A549 (cell line): ENCODE data around the gene ITCH. TPM values are rescaled to one million over a fixed set of nuclear protein-coding genes. Genes with fewer than 3 reads are reported as not detected.
"Not testable (repeated sequence)": the region's sequence is repeated elsewhere in the genome, so short reads cannot be mapped to it uniquely, and the experiment has no call there.

Experiments
- ATAC-seq, 2 experiments: fragments of 200-7000 bp in 1 of 2; fragments of >200 bp in 1 of 2; cut with Nextera tagmentation in 1 of 2; cut with Tn5 transposase in 1 of 2; 3 replicates each; pipeline versions ENCODE4 v1.8.0 to v1.9.1; 2018 to 2020; ENCODE audit warnings: mild to moderate bottlenecking in 1 of 2, moderate library complexity in 1 of 2
- CTCF ChIA-PET: fragments of 300-600 bp; sonication (Branson Sonifier 250); formaldehyde crosslinking; extraction: SDS; loops from one replicate; lab custom pipeline; 2021; ENCODE audit warnings: antibody characterized with exemption, inconsistent platforms; lab: Yijun Ruan, JAX
- POLR2A ChIA-PET: fragments of 350-600 bp; formaldehyde crosslinking; extraction: SDS; loops from one replicate; lab custom pipeline; 2021; ENCODE audit warnings: antibody characterized with exemption, inconsistent platforms; lab: Yijun Ruan, JAX
- DNase-seq, 2 experiments: peaks; one replicate each; pipeline versions ENCODE4 v3.0.0 to v3.0.0-alpha.2; 2011 to 2016; ENCODE audit warnings: low read depth in 1 of 2, low spot score in 1 of 2
- FAIRE-seq: peaks from 2 replicates; lab custom pipeline; 2011; peaks lifted over from hg19 to GRCh38; lab: Jason Lieb, UNC
- H3K27ac ChIP-seq, 2 experiments: fragments of >200 bp; sonication (Bioruptor Twin); formaldehyde crosslinking; 3 replicates each; pipeline ENCODE4 v1.5.1; 2016 to 2017
- H3K4me1 ChIP-seq: fragments of >200 bp; sonication (Bioruptor Twin); formaldehyde crosslinking; 3 replicates; pipeline ENCODE4 v1.6.1; 2016
- H3K4me2 ChIP-seq: fragments of >200 bp; sonication (Bioruptor Twin); formaldehyde crosslinking; 3 replicates; pipeline ENCODE4 v1.6.1; 2016
- H3K4me3 ChIP-seq: fragments of >200 bp; sonication (Bioruptor Twin); formaldehyde crosslinking; 3 replicates; pipeline ENCODE4 v1.5.1; 2016
- H3K9me3 ChIP-seq: fragments of >200 bp; sonication (Bioruptor Twin); formaldehyde crosslinking; 3 replicates; pipeline ENCODE4 v1.6.1; 2016
- CBX2 ChIP-seq: fragments of 200-600 bp; sonication (generic); IDR thresholded peaks from 2 replicates; pipeline ENCODE4 v1.6.1; 2016; ENCODE audit warnings: low read depth, mild to moderate bottlenecking, borderline replicate concordance
- CBX8 ChIP-seq: fragments of 200-600 bp; sonication (generic); IDR thresholded peaks from 2 replicates; pipeline ENCODE4 v1.6.1; 2016
- E2F6 ChIP-seq: IDR thresholded peaks from 2 replicates; pipeline ENCODE4 v1.6.1; 2012; ENCODE audit warnings: low read depth, borderline replicate concordance
- EHF ChIP-seq: fragments of 250-450 bp; sonication (Bioruptor Pico); IDR thresholded peaks from 2 replicates; pipeline ENCODE4 v1.5.0; 2020; ENCODE audit warnings: mild to moderate bottlenecking
- GATA3 ChIP-seq: IDR thresholded peaks from 2 replicates; pipeline ENCODE4 v1.6.1; 2012; ENCODE audit warnings: borderline replicate concordance
- HOXB13 ChIP-seq: fragments of 250-450 bp; sonication (Bioruptor Pico); IDR thresholded peaks from 2 replicates; pipeline ENCODE4 v1.5.0; 2020; ENCODE audit warnings: low read depth, mild to moderate bottlenecking, moderate library complexity
- HOXB5 ChIP-seq: fragments of 250-450 bp; sonication (Bioruptor Pico); IDR thresholded peaks from 2 replicates; pipeline ENCODE4 v1.5.0; 2020; ENCODE audit warnings: mild to moderate bottlenecking, moderate library complexity
- MAFK ChIP-seq: fragments of 450-650 bp; IDR thresholded peaks from 2 replicates; pipeline ENCODE4 v1.6.1; 2014; ENCODE audit not compliant: partially characterized antibody
- MYC ChIP-seq: IDR thresholded peaks from 2 replicates; pipeline ENCODE4 v1.6.1; 2012; ENCODE audit warnings: mild to moderate bottlenecking, inconsistent platforms, low read length, improper control_type of control experiment, borderline replicate concordance
- RAD21 ChIP-seq, 2 experiments: fragments of >200 bp in 1 of 2; sonication (Bioruptor Twin) in 1 of 2; formaldehyde crosslinking in 1 of 2; IDR thresholded peaks in 1 of 2; conservative IDR thresholded peaks in 1 of 2; 2 replicates in 1 of 2; 3 replicates in 1 of 2; pipeline ENCODE4 v1.6.1; 2012 to 2018; ENCODE audit warnings: inconsistent platforms in 1 of 2
- RARB ChIP-seq: fragments of 250-450 bp; sonication (Bioruptor Pico); IDR thresholded peaks from 2 replicates; pipeline ENCODE4 v1.8.0; 2021; ENCODE audit warnings: mild to moderate bottlenecking, moderate library complexity
- RNF2 ChIP-seq: fragments of 200-600 bp; sonication (generic); IDR thresholded peaks from 2 replicates; pipeline ENCODE4 v1.6.1; 2016; ENCODE audit warnings: low read depth, mild to moderate bottlenecking, antibody characterized with exemption, moderate library complexity, borderline replicate concordance
- SMC3 ChIP-seq: fragments of >200 bp; sonication (Bioruptor Twin); formaldehyde crosslinking; IDR thresholded peaks from 3 replicates; pipeline ENCODE4 v1.6.1; 2018; ENCODE audit warnings: inconsistent platforms
- SREBF2 ChIP-seq: fragments of 450-650 bp; IDR thresholded peaks from 2 replicates; pipeline ENCODE4 v1.6.1; 2014; ENCODE audit warnings: mild to moderate bottlenecking, moderate library complexity
- USF2 ChIP-seq: fragments of 450-650 bp; IDR thresholded peaks from 2 replicates; pipeline ENCODE4 v1.6.1; 2014; ENCODE audit warnings: antibody characterized with exemption
- ZC3H11A ChIP-seq: fragments of 450-650 bp; IDR thresholded peaks from 2 replicates; pipeline ENCODE4 v1.6.1; 2014; ENCODE audit warnings: antibody characterized with exemption, mild to moderate bottlenecking
- ZFP36 ChIP-seq: fragments of 450-650 bp; IDR thresholded peaks from 2 replicates; pipeline ENCODE4 v1.6.1; 2014; ENCODE audit warnings: borderline replicate concordance; ENCODE audit not compliant: partially characterized antibody
- ZNF302 ChIP-seq: fragments of 250-450 bp; sonication (Bioruptor Pico); IDR thresholded peaks from 2 replicates; pipeline ENCODE4 v1.9.0; 2021; ENCODE audit warnings: inconsistent platforms, mild to moderate bottlenecking, moderate library complexity
- WGBS: methylation state at CpG from one replicate; pipeline ENCODE4 v1.1.6; 2017; ENCODE audit errors: missing lambda C conversion rate; 5-methylcytosine and 5-hydroxymethylcytosine counted together
- polyA plus RNA-seq, 4 experiments: library from polyadenylated mRNA; depleted of rRNA in 3 of 4; stranded (reverse); fragments of >200 nt; fragmentation: RNase III in 1 of 4; extraction: RNeasy Plus Mini Kit Qiagen cat#74134 plus additional on column Dnase treatment in 1 of 4; gene quantifications; 2 replicates in 3 of 4; 3 replicates in 1 of 4; pipeline ENCODE4 v1.2.3, GENCODE V29; 2011 to 2017

ITCH gene
- polyA plus RNA-seq, 2 of the 4 experiments (the other 2 are of a cell fraction): 23.9 to 24.4 TPM

- no peak for DNase-seq
- ATAC-seq: no peak
- no peaks in the 10 kb centered on the region for H3K4me1 ChIP-seq
- WGBS: 93% methylated on average over 4 of the region's 4 CpGs
- TF ChIP-seq ZFP36 (no peak), MAFK (peak; percentile 76)
- TF ChIP-seq, all 56 proteins: peak for 1
- Histone ChIP-seq H3K4me3 (no peak overlapping the region), H3K9me3 (peaks cover 18% of the 10 kb centered on the region; the same call in 2 of the 3 replicates), H3K27ac (no peak overlapping the region), H3K4me2 (no peak overlapping the region)
- FAIRE-seq: no peak
- ChIA-PET POLR2A (no interaction called here), CTCF (no interaction called here)
Observed at GRCh38 chr20:34479627-34480026, 116.6 kb downstream of the ITCH start.

GRCh38 chr20:34482154-34482553 is 119.1 kb downstream of the ITCH start:
- ATAC-seq, DNase-seq, H3K4me1 ChIP-seq, POLR2A ChIA-PET, H3K4me3 ChIP-seq, H3K4me2 ChIP-seq, H3K27ac ChIP-seq, FAIRE-seq: not testable (repeated sequence)
- CTCF ChIA-PET: interaction anchor here (1.4 to 2.8 kb wide), 3 partner anchors 9 to 170 kb away, joined by 5 to 14 read pairs (median 5); no protein-coding TSS in a partner anchor
- peaks cover 18% of the 10 kb centered on the region; the same call in 2 of the 3 replicates for H3K9me3 ChIP-seq
- WGBS: 0% methylated on average over 1 of the region's 1 CpG

GRCh38 chr20:34483585-34484220 is 120.6 kb downstream of the ITCH start:
- POLR2A ChIA-PET: interaction anchor here (0.6 kb wide), 1 partner anchor 121 kb away, joined by 4 read pairs; the partner anchor contains the start of gene ITCH
- not testable (repeated sequence) for DNase-seq, ATAC-seq, H3K4me1 ChIP-seq, FAIRE-seq, H3K27ac ChIP-seq, H3K4me3 ChIP-seq, H3K4me2 ChIP-seq
- CTCF ChIA-PET: interaction anchor here (0.9 to 5.7 kb wide), 5 partner anchors 8 to 171 kb away, joined by 4 to 33 read pairs (median 5); no protein-coding TSS in a partner anchor
- H3K9me3 ChIP-seq: peaks cover 18% of the 10 kb centered on the region; the same call in 2 of the 3 replicates
- WGBS: 96% methylated on average over 3 of the region's 3 CpGs

GRCh38 chr20:34485068-34485634 is 122.1 kb downstream of the ITCH start:
- DNase-seq: no peak
- Histone ChIP-seq H3K4me2 (no peak overlapping the region), H3K4me3 (no peak overlapping the region), H3K27ac (no peak overlapping the region), H3K4me1 (no peaks in the 10 kb centered on the region), H3K9me3 (peaks cover 18% of the 10 kb centered on the region; the same call in 2 of the 3 replicates)
- TF ChIP-seq GATA3 (no peak), MAFK (peak; percentile 36)
- ChIA-PET POLR2A (no interaction called here), CTCF (interaction anchor here (1.1 to 5.7 kb wide), 7 partner anchors 8 to 190 kb away, joined by 3 to 33 read pairs (median 4); no protein-coding TSS in a partner anchor)
- ATAC-seq: no peak
- 80% methylated on average over 4 of the region's 4 CpGs for WGBS
- FAIRE-seq: no peak

- CTCF ChIA-PET: interaction anchor here (1.1 to 2.2 kb wide), 5 partner anchors 14 to 180 kb away, joined by 3 to 9 read pairs (median 3); no protein-coding TSS in a partner anchor
Observed at GRCh38 chr20:34491226-34491931, 128.3 kb downstream of the ITCH start.

More at GRCh38 chr20:34491226-34491931, 128.3 kb downstream of the ITCH start:
- TF ChIP-seq USF2 (no peak), CBX2 (no peak), SREBF2 (no peak), CBX8 (no peak), ZNF302 (CRISPR knock-in tag) (no peak), RAD21 (conservative IDR thresholded peaks at IDR 0.05 in 1 of 2, IDR thresholded peaks at IDR 0.05 in 1 of 2) (no peak), ZFP36 (no peak), E2F6 (no peak), ZC3H11A (no peak), HOXB5 (no peak), RARB (CRISPR knock-in tag) (no peak), SMC3 (no peak), EHF (CRISPR knock-in tag) (no peak), HOXB13 (CRISPR knock-in tag) (no peak), MYC (no peak), RNF2 (no peak)
- POLR2A ChIA-PET: interaction anchor here (1.2 kb wide), 1 partner anchor 25 kb away, joined by 4 read pairs; the partner anchor contains the start of gene DYNLRB1
- 91% methylated on average over 4 of the region's 4 CpGs for WGBS
- H3K9me3 ChIP-seq: no peaks in the 10 kb centered on the region; the same call in 2 of the 3 replicates
- no peak for FAIRE-seq
- no peak overlapping the region for H3K4me3 ChIP-seq
- no peak for ATAC-seq
- no peak overlapping the region for H3K4me2 ChIP-seq
- no peak overlapping the region for H3K27ac ChIP-seq
- H3K4me1 ChIP-seq: no peaks in the 10 kb centered on the region
- DNase-seq: no peak
